Neuron (in vitro differentiated cells): Measurements from ENCODE around the gene NCOR1.

Experiments used
- H2AFZ ChIP-seq: one replicate; pipeline ENCODE4 v1.6.1; 2013; ENCODE audit warnings: low read depth, mild to moderate bottlenecking, inconsistent platforms, low read length, moderate library complexity
- H3K27me3 ChIP-seq: one replicate; pipeline ENCODE4 v1.6.1; 2013; ENCODE audit warnings: low read length; ENCODE audit not compliant: insufficient read depth
- H3K36me3 ChIP-seq: one replicate; pipeline ENCODE4 v1.6.1; 2013; ENCODE audit warnings: low read length; ENCODE audit not compliant: insufficient read depth
- H3K4me1 ChIP-seq: one replicate; pipeline ENCODE4 v1.6.1; 2013; ENCODE audit warnings: low read length; ENCODE audit not compliant: insufficient read depth
- H3K4me3 ChIP-seq: 2 replicates; pipeline ENCODE4 v1.5.1; 2013; ENCODE audit warnings: mild to moderate bottlenecking, low read length, moderate library complexity
- H3K9me3 ChIP-seq: one replicate; pipeline ENCODE4 v1.6.1; 2013; ENCODE audit warnings: low read length

Gene NCOR1

DNA sequence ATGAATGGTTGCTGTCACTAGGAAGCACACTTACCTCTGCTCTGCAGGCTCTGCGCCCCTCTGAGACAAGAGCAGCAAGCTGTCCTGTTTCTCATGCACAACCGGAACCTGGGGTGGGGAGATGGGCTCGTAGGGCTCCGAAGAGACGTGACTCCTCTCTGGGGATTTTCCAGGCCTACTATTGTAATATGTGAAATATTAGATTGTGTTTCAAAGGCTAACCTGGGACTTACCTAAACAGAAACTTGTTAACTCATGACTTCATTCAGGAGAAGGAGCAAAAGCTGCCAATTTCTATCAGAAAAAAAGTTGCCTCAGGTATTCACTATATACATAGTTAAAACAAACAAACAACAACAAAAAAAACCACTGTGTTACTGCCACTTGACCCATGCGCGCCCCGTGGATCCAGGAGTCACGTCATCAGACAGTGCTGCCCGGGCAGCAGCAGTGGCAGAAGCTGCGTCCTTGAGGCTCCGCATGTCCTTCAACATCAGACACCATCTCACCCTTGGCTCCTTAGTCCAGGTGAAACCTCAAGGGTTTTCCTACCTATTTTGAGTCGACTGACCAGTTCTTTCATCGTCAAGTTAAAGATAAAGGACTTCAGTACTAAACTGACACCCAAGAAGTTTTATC is 166.4 kb downstream of the NCOR1 start:
- H3K36me3 ChIP-seq, result peaks cover 61% of the 10 kb centered on the region
- H3K27me3 ChIP-seq, result no peaks in the 10 kb centered on the region
- H2AFZ ChIP-seq, result no peak overlapping the region
- no peaks in the 10 kb centered on the region for H3K4me1 ChIP-seq
- H3K9me3 ChIP-seq, result peaks cover 4% of the 10 kb centered on the region
- H3K4me3 ChIP-seq, result no peak overlapping the region

- no peak overlapping the region for H2AFZ ChIP-seq
- no peaks in the 10 kb centered on the region for H3K9me3 ChIP-seq
- H3K4me3 ChIP-seq, result no peak overlapping the region
- H3K4me1 ChIP-seq, result no peaks in the 10 kb centered on the region
- peaks cover 69% of the 10 kb centered on the region for H3K36me3 ChIP-seq
- H3K27me3 ChIP-seq, result no peaks in the 10 kb centered on the region
These were observed 168.4 kb downstream of the NCOR1 start for GRCh38 chr17:16046966-16047365.

GRCh38 chr17:16044487-16044886 is 170.8 kb downstream of the NCOR1 start:
- Histone ChIP-seq H2AFZ (no peak overlapping the region), H3K9me3 (no peaks in the 10 kb centered on the region), H3K4me3 (no peak overlapping the region), H3K27me3 (no peaks in the 10 kb centered on the region), H3K36me3 (peaks cover 76% of the 10 kb centered on the region), H3K4me1 (no peaks in the 10 kb centered on the region)

GRCh38 chr17:16040710-16041251 is 174.6 kb downstream of the NCOR1 start:
- H3K36me3 ChIP-seq, result peaks cover 66% of the 10 kb centered on the region
- no peak overlapping the region for H3K4me3 ChIP-seq
- H3K27me3 ChIP-seq, result no peaks in the 10 kb centered on the region

DNA sequence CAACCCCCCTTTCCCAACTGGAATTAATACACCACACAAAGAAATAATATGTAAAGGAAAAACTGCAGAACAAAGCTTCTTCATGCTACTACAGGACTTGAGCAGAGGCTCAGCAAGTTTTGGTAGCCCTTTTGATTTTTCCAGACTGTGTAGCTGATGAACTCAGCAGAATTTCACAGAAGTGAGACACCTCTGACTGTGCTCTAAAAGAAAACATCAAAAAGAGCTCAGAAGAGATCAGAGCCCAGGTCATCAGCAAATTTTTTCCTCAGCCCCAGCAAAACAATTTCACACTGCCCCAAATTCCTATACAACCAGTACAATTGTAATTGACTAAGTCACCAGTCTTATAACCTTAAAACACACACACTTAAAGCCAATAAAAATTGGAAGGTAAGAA is 177.7 kb downstream of the NCOR1 start:
- peaks cover 72% of the 10 kb centered on the region for H3K36me3 ChIP-seq
- no peaks in the 10 kb centered on the region for H3K4me1 ChIP-seq
- H2AFZ ChIP-seq, result no peak overlapping the region
- no peaks in the 10 kb centered on the region for H3K27me3 ChIP-seq
- H3K9me3 ChIP-seq, result peaks cover 3% of the 10 kb centered on the region
- no peak overlapping the region for H3K4me3 ChIP-seq

More at GRCh38 chr17:16040710-16041251, 174.6 kb downstream of the NCOR1 start:
- peaks cover 3% of the 10 kb centered on the region for H3K9me3 ChIP-seq
- no peak overlapping the region for H2AFZ ChIP-seq
- no peaks in the 10 kb centered on the region for H3K4me1 ChIP-seq

DNA sequence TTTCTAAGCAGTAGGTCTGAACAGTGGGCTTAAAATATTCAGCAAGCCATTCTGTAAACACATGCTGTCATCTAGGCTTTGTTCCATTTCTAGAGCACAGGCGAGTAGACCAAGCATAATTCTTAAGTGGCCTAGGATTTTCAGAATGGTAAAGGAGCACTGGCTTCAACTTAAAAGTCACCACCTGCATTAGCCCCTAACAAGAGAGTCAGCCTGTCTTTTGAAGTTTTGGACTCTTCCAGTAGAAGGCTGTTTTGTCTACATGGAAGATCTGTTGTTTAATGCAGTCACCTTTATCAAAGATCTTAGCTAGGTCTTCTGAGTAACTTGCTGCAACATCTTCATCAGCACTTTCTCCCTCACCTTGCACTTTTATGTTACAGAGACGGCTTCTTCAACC is 179.1 kb downstream of the NCOR1 start:
- Histone ChIP-seq H3K4me3 (no peak overlapping the region), H2AFZ (no peak overlapping the region), H3K27me3 (no peaks in the 10 kb centered on the region), H3K36me3 (peaks cover 76% of the 10 kb centered on the region), H3K4me1 (no peaks in the 10 kb centered on the region), H3K9me3 (peaks cover 3% of the 10 kb centered on the region)

GRCh38 chr17:16033729-16034349 is 181.5 kb downstream of the NCOR1 start:
- Histone ChIP-seq H3K27me3 (no peaks in the 10 kb centered on the region), H3K36me3 (peaks cover 83% of the 10 kb centered on the region), H2AFZ (no peak overlapping the region), H3K4me1 (no peaks in the 10 kb centered on the region), H3K9me3 (peaks cover 3% of the 10 kb centered on the region), H3K4me3 (no peak overlapping the region)

DNA sequence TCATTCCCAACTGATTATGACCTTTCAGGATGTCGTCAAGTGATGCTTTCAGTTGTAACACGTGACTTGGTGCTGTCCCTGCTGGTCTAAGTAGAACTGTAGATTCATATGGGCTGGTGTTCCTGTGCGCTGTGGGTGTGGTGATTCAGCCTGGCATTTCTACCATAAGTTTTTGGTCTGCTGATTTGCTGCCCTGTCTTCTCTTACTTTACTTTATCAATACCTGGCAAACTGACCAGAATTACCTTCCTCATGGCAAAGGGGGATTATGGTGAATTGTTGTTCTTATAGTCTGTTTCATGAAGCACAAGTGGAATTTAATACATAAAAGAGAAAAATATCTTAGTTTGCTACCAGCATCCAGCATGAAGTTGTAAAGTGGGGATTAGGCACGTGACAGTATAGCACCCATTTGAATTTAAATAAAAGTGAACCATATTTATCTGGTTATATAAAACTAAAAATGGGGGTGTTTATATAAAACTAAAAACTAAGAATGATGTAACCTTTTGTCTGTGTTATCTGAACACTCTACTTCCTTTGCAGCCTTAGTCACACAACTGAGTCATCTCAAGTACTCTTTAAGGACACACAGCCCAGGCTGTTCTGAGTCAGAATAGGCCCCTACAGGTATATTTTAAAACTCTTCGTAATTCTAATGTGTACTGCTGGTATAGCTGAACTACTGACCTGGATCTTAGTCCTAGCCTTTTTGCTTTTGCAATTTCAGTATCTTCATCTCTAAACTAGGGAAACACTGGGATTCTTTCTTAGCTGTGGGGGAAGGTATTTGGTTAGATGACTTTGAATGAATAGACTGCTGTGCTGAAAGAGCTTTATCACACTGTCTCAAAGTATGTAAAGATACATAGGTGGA is 187.4 kb downstream of the NCOR1 start:
- Histone ChIP-seq H3K9me3 (no peaks in the 10 kb centered on the region), H3K4me3 (no peak overlapping the region), H3K27me3 (no peaks in the 10 kb centered on the region), H3K4me1 (no peaks in the 10 kb centered on the region), H3K36me3 (peaks cover 87% of the 10 kb centered on the region), H2AFZ (no peak overlapping the region)

DNA sequence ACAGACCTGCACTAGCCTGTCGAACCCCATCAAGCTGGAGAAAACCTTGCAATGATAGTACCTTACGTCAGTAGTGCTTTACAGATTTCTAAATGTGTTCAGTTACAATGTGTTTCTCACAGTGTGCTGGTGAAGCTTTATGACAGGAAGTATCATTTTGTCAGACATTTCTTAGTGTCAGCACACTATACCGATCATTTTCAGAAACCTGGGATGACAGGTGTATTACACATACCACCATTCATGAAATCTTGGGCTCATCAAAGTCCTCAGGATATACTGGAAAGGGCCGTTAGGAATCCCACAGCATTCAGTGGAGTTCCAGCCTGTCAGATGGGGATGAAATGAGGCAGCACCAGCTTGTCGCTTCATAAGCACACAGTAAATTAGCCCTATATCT is 188.4 kb downstream of the NCOR1 start:
- no peaks in the 10 kb centered on the region for H3K4me1 ChIP-seq
- H3K36me3 ChIP-seq, result peaks cover 78% of the 10 kb centered on the region
- no peaks in the 10 kb centered on the region for H3K9me3 ChIP-seq
- no peak overlapping the region for H3K4me3 ChIP-seq
- H2AFZ ChIP-seq, result no peak overlapping the region
- no peaks in the 10 kb centered on the region for H3K27me3 ChIP-seq

DNA sequence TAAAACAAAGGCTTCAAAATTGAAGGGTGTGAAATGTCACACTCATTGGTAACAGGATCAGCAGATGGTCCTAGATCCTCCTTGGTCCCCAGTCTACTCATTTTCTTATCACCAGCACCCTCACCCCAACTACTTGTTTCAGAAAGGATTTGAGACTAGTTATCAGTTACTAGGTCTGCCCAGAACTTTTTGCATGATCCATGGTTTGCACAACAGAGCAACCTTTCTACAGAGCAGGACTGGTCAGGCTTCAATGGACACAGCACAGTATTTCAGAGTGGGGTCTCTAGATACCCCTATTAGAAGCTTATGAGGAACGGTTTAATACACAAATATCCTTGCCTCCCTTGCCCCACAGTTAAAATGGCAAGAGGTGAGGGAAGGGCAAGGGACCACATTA is 190.1 kb downstream of the NCOR1 start:
- no peak overlapping the region for H3K4me3 ChIP-seq

GRCh38 chr17:16023881-16024280 is 191.5 kb downstream of the NCOR1 start:
- H3K36me3 ChIP-seq, result peaks cover 61% of the 10 kb centered on the region
- H3K27me3 ChIP-seq, result no peaks in the 10 kb centered on the region
- no peak overlapping the region for H3K4me3 ChIP-seq
- H3K4me1 ChIP-seq, result no peaks in the 10 kb centered on the region
- no peaks in the 10 kb centered on the region for H3K9me3 ChIP-seq
- H2AFZ ChIP-seq, result no peak overlapping the region

More for the DNA sequence above, 190.1 kb downstream of the NCOR1 start:
- Histone ChIP-seq H3K27me3 (no peaks in the 10 kb centered on the region), H3K4me1 (no peaks in the 10 kb centered on the region), H3K36me3 (peaks cover 68% of the 10 kb centered on the region), H2AFZ (no peak overlapping the region), H3K9me3 (no peaks in the 10 kb centered on the region)

GRCh38 chr17:16019347-16019746 is 196.0 kb downstream of the NCOR1 start:
- no peak overlapping the region for H2AFZ ChIP-seq
- H3K36me3 ChIP-seq, result peaks cover 40% of the 10 kb centered on the region
- no peaks in the 10 kb centered on the region for H3K27me3 ChIP-seq
- H3K4me3 ChIP-seq, result no peak overlapping the region
- no peaks in the 10 kb centered on the region for H3K4me1 ChIP-seq
- H3K9me3 ChIP-seq, result no peaks in the 10 kb centered on the region

DNA sequence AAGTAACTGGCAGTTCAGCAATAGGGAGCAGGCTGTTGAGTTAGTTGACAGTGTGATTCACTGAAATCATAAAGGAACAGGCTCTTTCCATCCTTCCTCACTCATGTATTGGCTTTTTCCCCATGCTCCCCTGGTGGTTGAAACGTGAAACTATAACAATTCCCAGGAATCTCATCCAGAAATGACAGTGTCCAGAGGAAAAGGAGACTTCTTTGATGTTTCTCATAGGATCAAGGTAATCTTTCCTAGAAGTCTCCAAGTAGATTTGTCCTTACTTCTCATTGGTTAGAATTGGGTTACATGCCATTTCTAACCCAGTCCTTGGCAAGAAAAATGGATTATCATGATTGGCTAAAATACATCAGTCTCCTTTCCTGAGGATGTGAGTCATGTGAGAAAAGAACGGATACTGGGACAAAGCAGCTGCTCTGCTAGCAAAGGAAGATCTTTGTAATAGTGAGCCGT is 201.4 kb downstream of the NCOR1 start:
- Histone ChIP-seq H3K4me3 (no peak overlapping the region), H3K36me3 (peaks cover 54% of the 10 kb centered on the region), H3K27me3 (no peaks in the 10 kb centered on the region), H2AFZ (no peak overlapping the region), H3K9me3 (no peaks in the 10 kb centered on the region), H3K4me1 (no peaks in the 10 kb centered on the region)
